Fibroblast of lung (primary cell): ENCODE results near the gene SLC2A8. TPM values are rescaled to one million over a fixed set of nuclear protein-coding genes. Genes with fewer than 3 reads are reported as not detected.

ENCODE experiments used
- DNase-seq, 2 donors: peaks; one replicate each; pipeline versions ENCODE4 v3.0.0 to v3.0.0-alpha.2; 2010; ENCODE audit warnings: low read depth in 2 of 2
- H2AFZ ChIP-seq: 2 replicates; pipeline ENCODE4 v1.5.1; 2012; ENCODE audit warnings: low read length, control low read depth, inconsistent platforms
- H3K27ac ChIP-seq: 2 replicates; pipeline ENCODE4 v1.5.1; 2011; ENCODE audit warnings: low read length, control low read depth; ENCODE audit not compliant: insufficient read depth
- H3K27me3 ChIP-seq: 2 replicates; pipeline ENCODE4 v1.5.1; 2011; ENCODE audit warnings: mild to moderate bottlenecking, low read length; ENCODE audit not compliant: control insufficient read depth, insufficient read depth
- H3K36me3 ChIP-seq: 2 replicates; pipeline ENCODE4 v1.5.1; 2011; ENCODE audit warnings: low read length; ENCODE audit not compliant: control insufficient read depth, insufficient read depth
- H3K4me1 ChIP-seq: 2 replicates; pipeline ENCODE4 v1.5.1; 2011; ENCODE audit warnings: low read length; ENCODE audit not compliant: control insufficient read depth, insufficient read depth; ENCODE audit errors: extremely low read depth
- H3K4me2 ChIP-seq: 2 replicates; pipeline ENCODE4 v1.5.1; 2011; ENCODE audit warnings: low read length, control low read depth; ENCODE audit not compliant: insufficient read depth; ENCODE audit errors: extremely low read depth
- H3K4me3 ChIP-seq, 4 experiments: fragments of 200-600 bp in 1 of 4; sonication (generic) in 1 of 4; replicated peaks in 1 of 4; 2 replicates each; pipeline ENCODE4 v1.5.1; 2011 to 2016; ENCODE audit warnings: low read length in 4 of 4, low read depth in 3 of 4, mild to moderate bottlenecking in 3 of 4, control low read depth in 2 of 4, inconsistent platforms in 1 of 4, mixed read lengths in 1 of 4; ENCODE audit not compliant: insufficient read depth in 1 of 4; ENCODE audit errors: control extremely low read depth in 1 of 4
- H3K79me2 ChIP-seq: 2 replicates; pipeline ENCODE4 v1.5.1; 2012; ENCODE audit warnings: mild to moderate bottlenecking, low read length, inconsistent platforms; ENCODE audit not compliant: control insufficient read depth, insufficient read depth
- H3K9ac ChIP-seq: 2 replicates; pipeline ENCODE4 v1.5.1; 2011; ENCODE audit warnings: mild to moderate bottlenecking, low read length, control low read depth; ENCODE audit not compliant: insufficient read depth
- H3K9me3 ChIP-seq: 2 replicates; pipeline ENCODE4 v1.5.1; 2012; ENCODE audit warnings: low read depth, low read length; ENCODE audit not compliant: control insufficient read depth, insufficient read depth
- H4K20me1 ChIP-seq: 2 replicates; pipeline ENCODE4 v1.5.1; 2011; ENCODE audit warnings: low read length; ENCODE audit not compliant: control insufficient read depth, insufficient read depth; ENCODE audit errors: extremely low read depth
- EZH2 ChIP-seq: IDR thresholded peaks from 2 replicates; pipeline ENCODE4 v1.5.1; 2012; ENCODE audit warnings: low read length, control low read depth, mild to moderate bottlenecking; ENCODE audit errors: missing control alignments
- polyA plus RNA-seq, 2 donors: library from polyadenylated mRNA; depleted of rRNA in 1 of 2; stranded (reverse) in 1 of 2; unstranded in 1 of 2; fragments of >200 nt; gene quantifications; 2 replicates each; pipeline ENCODE4 v1.2.1, GENCODE V29; 2011 to 2012; ENCODE audit warnings: missing spikeins in 1 of 2
- total RNA-seq: library from RNA; depleted of rRNA; stranded (reverse); fragments of >200 nt; gene quantifications from 2 replicates; pipeline ENCODE4 v1.2.1, GENCODE V29; 2014
- TF ChIP-seq, protein P1 (sequence below), 2 donors: IDR thresholded peaks in 1 of 2; conservative IDR thresholded peaks in 1 of 2; 1 replicate in 1 of 2; 2 replicates in 1 of 2; pipeline ENCODE4 v1.5.1; 2011 to 2012; ENCODE audit warnings: low read length in 2 of 2, control low read depth in 1 of 2, inconsistent platforms in 1 of 2, low read depth in 1 of 2, mild to moderate bottlenecking in 1 of 2

SLC2A8 gene
- total and polyA plus RNA-seq, 2 donors (not counting 1 experiment from before 2014, with no cell fraction given) = 4.6 to 11.4 TPM

DNA sequence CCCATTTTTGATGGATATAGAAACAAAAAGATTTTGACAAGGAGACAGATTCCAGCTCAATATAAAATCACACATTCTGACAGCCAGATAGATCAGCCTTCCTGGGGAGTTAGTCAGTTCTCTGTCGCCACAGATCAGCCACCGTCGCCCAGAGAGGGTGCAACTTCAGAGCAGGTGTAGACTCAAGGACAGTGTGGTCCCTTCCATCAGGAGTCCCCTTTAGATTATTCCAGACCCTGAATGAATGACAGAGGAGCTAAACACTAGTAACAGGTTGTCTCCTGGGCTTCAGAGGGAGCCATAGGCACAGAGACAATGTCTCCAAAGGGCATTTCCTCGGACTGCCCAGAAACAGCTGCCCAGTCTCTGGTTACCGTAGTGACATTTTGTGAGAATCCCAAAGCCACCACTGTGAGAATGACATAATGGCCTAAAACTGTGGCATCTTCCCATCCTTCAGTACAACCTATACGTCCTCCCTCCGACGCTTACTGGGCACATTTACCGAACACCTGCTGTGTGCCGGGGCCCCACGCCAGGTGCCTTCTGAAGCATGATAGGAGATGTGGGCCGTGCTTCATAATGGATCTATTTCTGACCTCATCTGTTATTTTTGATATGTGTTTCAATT lies 47.4 kb upstream of the SLC2A8 start:
- no peak for TF ChIP-seq EZH2
- TF ChIP-seq, protein P1, sequence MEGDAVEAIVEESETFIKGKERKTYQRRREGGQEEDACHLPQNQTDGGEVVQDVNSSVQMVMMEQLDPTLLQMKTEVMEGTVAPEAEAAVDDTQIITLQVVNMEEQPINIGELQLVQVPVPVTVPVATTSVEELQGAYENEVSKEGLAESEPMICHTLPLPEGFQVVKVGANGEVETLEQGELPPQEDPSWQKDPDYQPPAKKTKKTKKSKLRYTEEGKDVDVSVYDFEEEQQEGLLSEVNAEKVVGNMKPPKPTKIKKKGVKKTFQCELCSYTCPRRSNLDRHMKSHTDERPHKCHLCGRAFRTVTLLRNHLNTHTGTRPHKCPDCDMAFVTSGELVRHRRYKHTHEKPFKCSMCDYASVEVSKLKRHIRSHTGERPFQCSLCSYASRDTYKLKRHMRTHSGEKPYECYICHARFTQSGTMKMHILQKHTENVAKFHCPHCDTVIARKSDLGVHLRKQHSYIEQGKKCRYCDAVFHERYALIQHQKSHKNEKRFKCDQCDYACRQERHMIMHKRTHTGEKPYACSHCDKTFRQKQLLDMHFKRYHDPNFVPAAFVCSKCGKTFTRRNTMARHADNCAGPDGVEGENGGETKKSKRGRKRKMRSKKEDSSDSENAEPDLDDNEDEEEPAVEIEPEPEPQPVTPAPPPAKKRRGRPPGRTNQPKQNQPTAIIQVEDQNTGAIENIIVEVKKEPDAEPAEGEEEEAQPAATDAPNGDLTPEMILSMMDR (conservative IDR thresholded peaks at IDR 0.05 in 1 of 2, IDR thresholded peaks at IDR 0.05 in 1 of 2; ENCODE audit: low read depth in 1 of 2, low read length in 2 of 2) = no peak
- Histone ChIP-seq H3K9me3 (no peaks in the 10 kb centered on the region), H3K27ac (no peak overlapping the region), H3K4me3 (no peak overlapping the region), H3K36me3 (no peaks in the 10 kb centered on the region), H3K27me3 (no peaks in the 10 kb centered on the region), H3K4me1 (no peaks in the 10 kb centered on the region), H4K20me1 (no peaks in the 10 kb centered on the region), H3K79me2 (no peaks in the 10 kb centered on the region), H3K4me2 (no peak overlapping the region), H3K9ac (no peak overlapping the region), H2AFZ (no peak overlapping the region)
- DNase-seq = no peak

DNA sequence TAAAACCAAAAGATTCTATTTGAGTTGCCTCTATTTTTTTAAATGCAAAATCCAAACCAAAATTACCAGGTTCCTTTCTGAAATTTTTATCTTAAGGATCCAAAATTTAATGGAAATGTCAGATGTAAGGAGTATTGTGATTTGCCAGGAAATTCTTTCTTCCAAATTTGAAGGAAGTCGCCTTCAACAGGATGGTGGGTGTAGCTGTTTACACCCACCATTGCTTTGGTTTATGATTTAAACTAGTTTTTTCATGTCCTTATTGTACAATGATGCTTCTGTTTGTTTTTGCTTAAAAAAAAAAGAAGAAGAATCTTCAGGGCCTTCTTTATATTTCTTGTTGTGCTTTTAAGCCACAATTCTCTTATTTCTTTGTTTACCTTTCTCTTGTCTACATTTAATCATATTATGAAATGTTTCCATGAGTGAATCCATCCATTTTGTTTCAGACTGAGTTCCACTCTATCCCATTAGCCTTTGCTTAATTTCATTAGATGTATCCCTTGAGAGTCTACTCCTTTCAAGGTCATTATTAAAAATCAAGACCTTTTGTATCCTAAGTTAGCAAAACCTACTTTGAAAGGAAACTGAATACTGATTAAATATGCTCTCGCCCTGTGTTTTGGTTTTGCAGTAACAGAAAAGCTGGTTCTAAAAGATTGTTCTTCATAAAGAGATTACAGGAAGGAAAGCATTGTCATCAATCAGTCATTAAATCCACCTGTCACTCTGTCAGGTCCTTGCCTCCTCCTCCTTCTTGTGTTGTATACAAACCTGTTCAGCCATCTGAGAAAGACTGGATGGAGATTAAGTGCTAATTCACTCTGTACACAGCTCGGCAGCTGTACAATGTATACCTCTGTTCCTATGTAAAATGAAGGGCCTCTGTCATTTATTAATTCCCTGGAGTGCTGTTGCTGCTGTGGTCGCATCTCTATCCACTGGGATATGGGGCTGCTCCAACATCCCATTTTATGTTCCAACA lies 45.5 kb upstream of the SLC2A8 start:
- Histone ChIP-seq H3K27ac (no peak overlapping the region), H3K4me2 (no peak overlapping the region), H2AFZ (no peak overlapping the region), H3K4me1 (no peaks in the 10 kb centered on the region), H3K9me3 (no peaks in the 10 kb centered on the region), H3K36me3 (no peaks in the 10 kb centered on the region), H4K20me1 (no peaks in the 10 kb centered on the region), H3K27me3 (no peaks in the 10 kb centered on the region), H3K4me3 (no peak overlapping the region), H3K79me2 (no peaks in the 10 kb centered on the region), H3K9ac (no peak overlapping the region)
- no peak for DNase-seq
- TF ChIP-seq, protein P1 (conservative IDR thresholded peaks at IDR 0.05 in 1 of 2, IDR thresholded peaks at IDR 0.05 in 1 of 2; ENCODE audit: low read depth in 1 of 2, low read length in 2 of 2) = no peak

DNA sequence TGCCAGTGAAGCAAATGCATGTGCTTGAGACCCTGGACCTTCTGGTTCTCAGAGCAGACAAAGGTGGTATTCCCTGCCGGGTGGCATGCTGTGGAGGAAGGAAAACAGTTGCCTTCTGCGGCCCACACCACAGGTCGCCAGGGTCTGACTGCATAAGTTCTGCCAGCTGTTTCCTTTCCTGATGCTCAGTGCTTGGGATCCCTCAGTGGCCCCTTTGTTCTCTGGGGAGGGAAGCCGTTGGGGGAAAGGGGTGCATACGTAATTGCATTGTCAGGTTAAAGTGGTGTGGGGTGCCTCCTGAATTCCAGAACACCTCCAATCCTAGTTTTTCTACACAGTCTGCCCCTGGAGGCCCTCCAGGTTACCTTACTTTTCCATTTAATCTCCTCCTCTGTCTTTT lies 43.1 kb upstream of the SLC2A8 start:
- H3K4me2 ChIP-seq = no peak overlapping the region
- TF ChIP-seq, protein P1 (conservative IDR thresholded peaks at IDR 0.05 in 1 of 2, IDR thresholded peaks at IDR 0.05 in 1 of 2; ENCODE audit: low read depth in 1 of 2, low read length in 2 of 2) = no peak
- no peak for TF ChIP-seq EZH2
- no peaks in the 10 kb centered on the region for H3K4me1 ChIP-seq
- no peak overlapping the region for H3K9ac ChIP-seq
- no peaks in the 10 kb centered on the region for H3K9me3 ChIP-seq
- H4K20me1 ChIP-seq = no peaks in the 10 kb centered on the region
- no peaks in the 10 kb centered on the region for H3K79me2 ChIP-seq
- H3K4me3 ChIP-seq = no peak overlapping the region
- no peaks in the 10 kb centered on the region for H3K27me3 ChIP-seq
- H2AFZ ChIP-seq = no peak overlapping the region
- no peak overlapping the region for H3K27ac ChIP-seq
- DNase-seq = no peak
- no peaks in the 10 kb centered on the region for H3K36me3 ChIP-seq
